Fibroblast of lung (primary cell): ENCODE measurements around the gene POGLUT2.

ENCODE experiments used
- CTCF ChIP-seq, 2 donors: IDR thresholded peaks in 1 of 2; conservative IDR thresholded peaks in 1 of 2; 1 replicate in 1 of 2; 2 replicates in 1 of 2; pipeline ENCODE4 v1.5.1; 2011 to 2012; ENCODE audit warnings: low read length in 2 of 2, control low read depth in 1 of 2, inconsistent platforms in 1 of 2, low read depth in 1 of 2, mild to moderate bottlenecking in 1 of 2
- EZH2 ChIP-seq: IDR thresholded peaks from 2 replicates; pipeline ENCODE4 v1.5.1; 2012; ENCODE audit warnings: low read length, control low read depth, mild to moderate bottlenecking; ENCODE audit errors: missing control alignments

GRCh38 chr13:102763741-102764140 lies 35.0 kb downstream of the POGLUT2 start:
- no peak for TF ChIP-seq EZH2
- TF ChIP-seq CTCF (conservative IDR thresholded peaks at IDR 0.05 in 1 of 2, IDR thresholded peaks at IDR 0.05 in 1 of 2; ENCODE audit: low read depth in 1 of 2, low read length in 2 of 2): no peak
